Prostate gland (tissue), 2 donors: ENCODE measurements around the gene ATP2C2. TPM values are rescaled to one million over a fixed set of nuclear protein-coding genes. Genes with fewer than 3 reads are reported as not detected.

Experiments used
- DNase-seq: peaks from one replicate; pipeline ENCODE4 v3.0.0-alpha.2; 2019; ENCODE audit warnings: low spot score
- H3K27ac ChIP-seq, 2 donors: fragments of 200-600 bp; sonication (generic); 2 replicates each; pipeline ENCODE4 v1.5.1; 2017 to 2019
- H3K27me3 ChIP-seq: fragments of 200-600 bp; sonication (generic); replicated peaks from 2 replicates; pipeline ENCODE4 v1.5.1; 2019; ENCODE audit not compliant: insufficient read depth
- H3K36me3 ChIP-seq, 2 donors: fragments of 200-600 bp; sonication (generic); 1 replicate in 1 of 2; 2 replicates in 1 of 2; pipeline versions ENCODE4 v1.5.1 to v1.8.1; 2017 to 2019
- H3K4me1 ChIP-seq: fragments of 200-600 bp; sonication (generic); replicated peaks from 2 replicates; pipeline ENCODE4 v1.5.1; 2019
- H3K4me3 ChIP-seq, 2 donors: fragments of 200-600 bp; sonication (generic); 2 replicates each; pipeline ENCODE4 v1.5.1; 2017 to 2019
- H3K9me3 ChIP-seq: fragments of 200-600 bp; sonication (generic); 2 replicates; pipeline ENCODE4 v1.5.1; 2017
- POLR2A ChIP-seq: fragments of 450-650 bp; IDR thresholded peaks from one replicate; pipeline ENCODE4 v1.6.1; 2016; ENCODE audit warnings: antibody characterized with exemption, mild to moderate bottlenecking
- POLR2AphosphoS5 ChIP-seq: sonication (generic); formaldehyde crosslinking; IDR thresholded peaks from one replicate; pipeline ENCODE4 v1.6.1; 2017; ENCODE audit warnings: antibody characterized with exemption
- WGBS: methylation state at CpG from one replicate; pipeline ENCODE4 v1.1.5; 2018; 5-methylcytosine and 5-hydroxymethylcytosine counted together
- intact Hi-C: fragments of 100-400 bp; cut with DNase I; formaldehyde crosslinking; loops from one replicate; pipeline ENCODE4 v1.14.2; 2022
- total RNA-seq, 2 donors: library from RNA; depleted of rRNA; stranded (reverse); fragments of >200 nt; gene quantifications; one replicate each; pipeline ENCODE4 v1.1.0, GENCODE V29; 2016
- TF ChIP-seq, protein P1 (sequence below), 4 experiments: fragments of 200-600 bp in 2 of 4; fragments of 450-650 bp in 2 of 4; sonication (generic) in 2 of 4; IDR thresholded peaks; 1 replicate in 3 of 4; 2 replicates in 1 of 4; pipeline ENCODE4 v1.5.1; 2016 to 2019; ENCODE audit warnings: antibody characterized with exemption in 4 of 4, mild to moderate bottlenecking in 2 of 4, moderate library complexity in 2 of 4

The ATP2C2 gene
- total RNA-seq, 2 donors from 2014 or later, result 43.7 to 56.1 TPM

DNA sequence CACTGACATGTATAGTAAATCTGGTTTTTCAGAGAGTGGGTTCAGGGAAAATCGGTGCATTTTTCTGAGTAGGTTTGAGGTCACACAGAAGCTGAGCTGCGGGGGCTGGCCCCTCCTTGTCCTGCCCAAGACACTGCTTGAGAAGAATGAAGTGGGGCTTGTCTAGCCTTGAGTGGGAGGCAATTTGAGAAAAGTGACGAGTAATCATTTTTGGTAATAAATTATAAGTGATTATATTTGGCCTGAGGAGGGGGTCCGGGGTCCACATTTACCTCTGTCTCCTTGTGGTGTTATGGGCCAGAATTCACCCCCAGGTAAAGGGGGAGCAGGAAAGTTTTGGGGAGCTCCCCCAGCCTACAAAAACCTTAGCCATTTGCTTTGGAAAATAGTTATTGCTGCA is 45.6 kb upstream of the ATP2C2 start:
- Histone ChIP-seq H3K36me3 (no peaks in the 10 kb centered on the region), H3K27me3 (no peaks in the 10 kb centered on the region), H3K4me3 (no peak overlapping the region), H3K4me1 (no peaks in the 10 kb centered on the region), H3K27ac (no peak overlapping the region), H3K9me3 (no peaks in the 10 kb centered on the region)
- WGBS, result 88% methylated on average over 4 of the region's 4 CpGs
- DNase-seq, result no peak
- TF ChIP-seq, protein P1, sequence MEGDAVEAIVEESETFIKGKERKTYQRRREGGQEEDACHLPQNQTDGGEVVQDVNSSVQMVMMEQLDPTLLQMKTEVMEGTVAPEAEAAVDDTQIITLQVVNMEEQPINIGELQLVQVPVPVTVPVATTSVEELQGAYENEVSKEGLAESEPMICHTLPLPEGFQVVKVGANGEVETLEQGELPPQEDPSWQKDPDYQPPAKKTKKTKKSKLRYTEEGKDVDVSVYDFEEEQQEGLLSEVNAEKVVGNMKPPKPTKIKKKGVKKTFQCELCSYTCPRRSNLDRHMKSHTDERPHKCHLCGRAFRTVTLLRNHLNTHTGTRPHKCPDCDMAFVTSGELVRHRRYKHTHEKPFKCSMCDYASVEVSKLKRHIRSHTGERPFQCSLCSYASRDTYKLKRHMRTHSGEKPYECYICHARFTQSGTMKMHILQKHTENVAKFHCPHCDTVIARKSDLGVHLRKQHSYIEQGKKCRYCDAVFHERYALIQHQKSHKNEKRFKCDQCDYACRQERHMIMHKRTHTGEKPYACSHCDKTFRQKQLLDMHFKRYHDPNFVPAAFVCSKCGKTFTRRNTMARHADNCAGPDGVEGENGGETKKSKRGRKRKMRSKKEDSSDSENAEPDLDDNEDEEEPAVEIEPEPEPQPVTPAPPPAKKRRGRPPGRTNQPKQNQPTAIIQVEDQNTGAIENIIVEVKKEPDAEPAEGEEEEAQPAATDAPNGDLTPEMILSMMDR (IDR thresholded peaks at IDR 0.05), result no peak
- TF ChIP-seq POLR2AphosphoS5 (no peak), POLR2A (no peak)
- intact Hi-C loops, result no loop called here

DNA sequence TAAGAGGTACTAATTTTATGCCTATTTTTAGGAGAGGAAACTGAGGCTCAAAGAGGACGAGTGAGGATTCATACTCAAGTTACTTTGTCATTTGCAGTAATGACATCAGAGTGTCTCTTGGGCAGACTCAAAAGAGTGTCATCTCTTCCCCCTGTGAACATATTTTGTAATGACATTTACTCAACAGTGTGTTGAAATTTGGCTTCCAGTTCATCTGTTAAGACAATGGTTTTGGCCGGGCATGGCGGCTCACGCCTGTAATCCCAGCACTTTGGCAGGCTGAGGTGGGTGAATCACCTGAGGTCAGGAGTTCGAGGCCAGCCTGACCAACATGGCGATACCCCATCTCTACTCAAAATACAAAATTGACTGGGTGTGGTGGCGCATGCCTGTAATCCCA is 44.7 kb upstream of the ATP2C2 start:
- TF ChIP-seq, protein P1 (IDR thresholded peaks at IDR 0.05), result no peak
- TF ChIP-seq POLR2A (no peak), POLR2AphosphoS5 (no peak)
- Histone ChIP-seq H3K36me3 (no peaks in the 10 kb centered on the region), H3K27ac (no peak overlapping the region), H3K27me3 (no peaks in the 10 kb centered on the region), H3K4me3 (no peak overlapping the region), H3K4me1 (no peaks in the 10 kb centered on the region), H3K9me3 (no peaks in the 10 kb centered on the region)
- DNase-seq, result no peak
- intact Hi-C loops, result no loop called here
- WGBS, result 85% methylated on average over 7 of the region's 7 CpGs

DNA sequence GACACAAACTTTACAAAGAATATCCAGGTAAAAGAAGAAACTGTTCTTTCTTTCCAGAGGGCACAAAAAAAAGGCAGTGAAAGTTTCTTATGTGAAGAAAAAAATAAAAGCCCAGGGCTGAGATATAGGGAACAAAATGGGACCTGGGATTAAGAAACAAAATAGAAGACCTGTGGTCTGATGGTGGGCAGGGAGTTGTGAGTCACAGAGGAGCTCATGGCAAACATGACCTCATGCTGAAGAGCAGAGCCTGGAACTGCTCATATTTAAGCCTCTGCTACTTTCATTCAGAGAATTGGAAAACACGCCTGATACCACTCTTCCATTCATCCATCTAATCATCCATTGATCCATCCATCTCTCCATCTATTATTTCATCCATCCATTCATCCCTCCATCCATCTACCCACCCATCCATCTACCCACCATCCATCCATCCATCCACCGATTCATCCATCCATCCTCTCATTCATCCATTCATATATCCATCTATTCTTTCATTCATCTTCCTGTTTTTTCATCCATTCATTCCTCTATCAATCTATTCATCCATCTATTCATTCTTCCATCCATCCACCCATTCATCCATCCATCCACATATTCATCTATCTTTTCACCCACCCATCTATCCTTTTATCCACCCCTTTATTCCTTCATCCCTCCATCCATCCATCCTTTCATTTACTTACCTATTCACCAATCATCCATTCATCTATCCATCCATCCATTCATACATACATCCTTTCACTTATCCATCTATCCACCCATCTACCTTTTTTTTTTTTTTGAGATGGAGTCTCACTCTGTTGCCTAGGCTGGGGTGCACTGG is 43.7 kb upstream of the ATP2C2 start:
- H3K9me3 ChIP-seq, result no peaks in the 10 kb centered on the region
- no peaks in the 10 kb centered on the region for H3K4me1 ChIP-seq
- intact Hi-C loops, result no loop called here
- no peaks in the 10 kb centered on the region for H3K36me3 ChIP-seq
- no peaks in the 10 kb centered on the region for H3K27me3 ChIP-seq
- no peak for TF ChIP-seq POLR2AphosphoS5
- TF ChIP-seq, protein P1 (IDR thresholded peaks at IDR 0.05), result no peak
- TF ChIP-seq POLR2A, result no peak
- H3K27ac ChIP-seq, result no peak overlapping the region
- no peak for DNase-seq
- no peak overlapping the region for H3K4me3 ChIP-seq
- WGBS, result 50% methylated on average over 2 of the region's 2 CpGs

DNA sequence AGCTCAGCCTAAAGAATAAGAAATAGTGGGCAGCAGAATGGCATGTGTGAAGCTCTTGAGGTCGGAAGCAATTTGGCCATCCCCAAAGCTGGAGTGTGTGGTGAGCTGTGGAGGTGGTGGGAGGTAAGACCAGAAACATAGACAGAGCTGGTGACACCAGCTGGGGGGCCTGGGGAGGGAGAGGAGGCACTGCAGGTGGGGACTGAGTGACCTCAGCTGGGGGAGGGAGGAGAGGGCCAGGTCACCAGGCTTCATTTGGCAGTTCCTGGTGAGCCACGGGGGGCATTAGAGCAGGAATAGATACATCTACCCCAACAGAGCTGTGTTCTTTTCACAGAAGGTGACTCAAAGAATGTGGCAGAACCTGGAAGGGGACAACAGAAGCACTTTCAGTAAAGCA is 41.8 kb upstream of the ATP2C2 start:
- Histone ChIP-seq H3K27me3 (no peaks in the 10 kb centered on the region), H3K27ac (no peak overlapping the region), H3K36me3 (no peaks in the 10 kb centered on the region), H3K4me3 (no peak overlapping the region), H3K9me3 (no peaks in the 10 kb centered on the region), H3K4me1 (no peaks in the 10 kb centered on the region)
- 66% methylated on average over 2 of the region's 2 CpGs for WGBS
- no peak for TF ChIP-seq POLR2A
- no peak for TF ChIP-seq POLR2AphosphoS5
- TF ChIP-seq, protein P1 (IDR thresholded peaks at IDR 0.05), result no peak
- intact Hi-C loops, result no loop called here
- DNase-seq, result no peak

DNA sequence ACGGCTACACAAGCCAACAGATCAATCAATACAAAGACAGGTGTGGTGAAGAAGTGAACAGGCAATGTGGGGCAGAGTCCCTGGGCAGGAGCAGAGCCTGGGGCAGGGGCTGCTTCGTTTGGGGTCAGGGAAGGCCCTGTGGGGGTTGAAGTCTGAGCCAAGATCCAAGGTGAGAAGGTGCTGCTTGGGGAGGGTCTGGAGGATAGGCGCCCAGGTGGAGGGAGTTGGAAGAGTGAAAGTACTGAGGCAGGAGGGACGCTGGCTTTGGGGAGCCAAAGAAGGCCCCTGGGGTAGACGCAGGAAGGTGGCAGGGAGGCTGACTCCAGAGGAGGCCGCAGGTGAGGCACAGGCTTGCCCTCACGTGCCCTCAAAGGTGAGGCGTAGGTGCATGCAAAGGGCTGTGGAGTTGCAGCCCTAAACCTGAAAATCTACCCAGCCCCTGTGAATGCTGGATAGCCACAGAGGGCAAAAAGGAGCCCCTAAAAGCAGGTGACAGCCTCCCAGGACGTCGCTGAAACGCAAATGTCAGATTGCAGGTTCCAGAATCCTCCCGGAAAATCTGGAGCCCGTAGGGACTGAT is 40.3 kb upstream of the ATP2C2 start:
- no peaks in the 10 kb centered on the region for H3K27me3 ChIP-seq
- no peak overlapping the region for H3K27ac ChIP-seq
- H3K4me1 ChIP-seq, result no peaks in the 10 kb centered on the region
- no peaks in the 10 kb centered on the region for H3K36me3 ChIP-seq
- H3K9me3 ChIP-seq, result no peaks in the 10 kb centered on the region
- intact Hi-C loops, result no loop called here
- TF ChIP-seq, protein P1 (IDR thresholded peaks at IDR 0.05), result no peak
- TF ChIP-seq POLR2AphosphoS5 (no peak), POLR2A (no peak)
- 81% methylated on average over 13 of the region's 13 CpGs for WGBS
- no peak for DNase-seq
- H3K4me3 ChIP-seq, result no peak overlapping the region
